HepG2 (cell line): Measurements from ENCODE around the gene RCE1. TPM values are rescaled to one million over a fixed set of nuclear protein-coding genes. Genes with fewer than 3 reads are reported as not detected.

ENCODE experiments used
- CAMTA2 ChIP-seq: sonication (generic); formaldehyde crosslinking; IDR thresholded peaks from 2 replicates; pipeline ENCODE4 v1.4.0; 2020; ENCODE audit warnings: mild to moderate bottlenecking, missing genetic modification reagents, borderline replicate concordance
- CREM ChIP-seq, 2 experiments: sonication (generic) in 1 of 2; formaldehyde crosslinking in 1 of 2; IDR thresholded peaks; 2 replicates each; pipeline versions ENCODE4 v1.4.0 to v1.6.1; 2016 to 2020; ENCODE audit warnings: antibody characterized with exemption in 1 of 2, mild to moderate bottlenecking in 1 of 2, missing genetic modification reagents in 1 of 2
- IRF9 ChIP-seq: sonication (generic); formaldehyde crosslinking; IDR thresholded peaks from 2 replicates; pipeline ENCODE4 v1.8.0; 2022; ENCODE audit warnings: missing genetic modification reagents, mild to moderate bottlenecking, borderline replicate concordance
- JUNB ChIP-seq: sonication (generic); formaldehyde crosslinking; IDR thresholded peaks from 2 replicates; pipeline ENCODE4 v1.8.0; 2022; ENCODE audit warnings: missing genetic modification reagents, mild to moderate bottlenecking, borderline replicate concordance
- KDM5A ChIP-seq: fragments of 200-600 bp; sonication (generic); IDR thresholded peaks from 2 replicates; pipeline ENCODE4 v1.7.0; 2018; ENCODE audit warnings: antibody characterized with exemption, mild to moderate bottlenecking, low read length, borderline replicate concordance
- MLXIP ChIP-seq: sonication (generic); formaldehyde crosslinking; IDR thresholded peaks from 2 replicates; pipeline ENCODE4 v1.9.0; 2021; ENCODE audit warnings: missing genetic modification reagents, borderline replicate concordance
- SP5 ChIP-seq: IDR thresholded peaks from 2 replicates; pipeline ENCODE4 v1.6.1; 2016; ENCODE audit warnings: low read depth, borderline replicate concordance
- polyA plus RNA-seq, 8 experiments: library from polyadenylated mRNA; depleted of rRNA in 3 of 8; stranded (reverse) in 7 of 8; unstranded in 1 of 8; fragments of >200 nt; fragmentation: Illumina TruSeq in 4 of 8; extraction: Trizol in 4 of 8; gene quantifications; 2 replicates each; pipeline versions ENCODE4 v1.2.1 to v1.2.3, GENCODE V29; 2011 to 2016; ENCODE audit warnings: low read depth in 4 of 8, missing spikeins in 1 of 8, mixed read lengths in 1 of 8; ENCODE audit not compliant: insufficient read depth in 1 of 8
- total RNA-seq, 5 experiments: library from RNA; depleted of rRNA; stranded (reverse); fragments of >200 nt; fragmentation: Illumina TruSeq; extraction: Trizol; gene quantifications; 2 replicates each; pipeline ENCODE4 v1.2.3, GENCODE V29; 2016; ENCODE audit warnings: low read depth in 1 of 5
- TF ChIP-seq, protein P1 (sequence below): sonication (generic); formaldehyde crosslinking; IDR thresholded peaks from 2 replicates; pipeline ENCODE4 v1.5.0; 2020; ENCODE audit warnings: missing genetic modification reagents, mild to moderate bottlenecking, borderline replicate concordance

RCE1 gene
- total and polyA plus RNA-seq, 2 of the 13 experiments (the other 11 are each of a cell fraction or from before 2014, with no cell fraction given) = 22.2 to 22.4 TPM

GRCh38 chr11:66871521-66871901 lies 28.3 kb downstream of the RCE1 start (continued):
- TF ChIP-seq CREM (IDR thresholded peaks at IDR 0.05) (no peak), CREM (CRISPR knock-in tag; IDR thresholded peaks at IDR 0.05) (no peak), KDM5A (no peak), JUNB (CRISPR knock-in tag) (no peak), SP5 (CRISPR knock-in tag) (no peak), MLXIP (no peak), CAMTA2 (CRISPR knock-in tag) (no peak), IRF9 (CRISPR knock-in tag) (no peak)
- TF ChIP-seq, protein P1, sequence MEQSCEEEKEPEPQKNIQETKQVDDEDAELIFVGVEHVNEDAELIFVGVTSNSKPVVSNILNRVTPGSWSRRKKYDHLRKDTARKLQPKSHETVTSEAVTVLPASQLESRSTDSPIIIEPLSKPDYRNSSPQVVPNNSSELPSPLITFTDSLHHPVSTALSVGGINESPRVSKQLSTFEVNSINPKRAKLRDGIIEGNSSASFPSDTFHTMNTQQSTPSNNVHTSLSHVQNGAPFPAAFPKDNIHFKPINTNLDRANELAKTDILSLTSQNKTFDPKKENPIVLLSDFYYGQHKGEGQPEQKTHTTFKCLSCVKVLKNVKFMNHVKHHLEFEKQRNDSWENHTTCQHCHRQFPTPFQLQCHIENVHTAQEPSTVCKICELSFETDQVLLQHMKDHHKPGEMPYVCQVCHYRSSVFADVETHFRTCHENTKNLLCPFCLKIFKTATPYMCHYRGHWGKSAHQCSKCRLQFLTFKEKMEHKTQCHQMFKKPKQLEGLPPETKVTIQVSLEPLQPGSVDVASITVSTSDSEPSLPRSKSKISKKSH (CRISPR knock-in tag) = no peak
